ENCODE data around the gene MED13. TPM values are rescaled to one million over a fixed set of nuclear protein-coding genes. Genes with fewer than 3 reads are reported as not detected.
"Not testable (repeated sequence)": the region's sequence is repeated elsewhere in the genome, so short reads cannot be mapped to it uniquely, and the experiment has no call there.

The MED13 gene
- total RNA-seq, 1 donor from 2014 or later: 69.7 TPM

GRCh38 chr17:61895391-61895790, 169.7 kb downstream of the MED13 start:
- Mint-ChIP-seq H3K27me3 (ENCODE audit: unreplicated experiment) (no peaks in the 10 kb centered on the region), H3K27ac (ENCODE audit: unreplicated experiment) (no peak overlapping the region), H3K4me3 (ENCODE audit: unreplicated experiment) (no peak overlapping the region), H3K4me1 (ENCODE audit: unreplicated experiment) (peaks cover 2% of the 10 kb centered on the region), H3K9me3 (ENCODE audit: unreplicated experiment) (no peaks in the 10 kb centered on the region), H3K36me3 (ENCODE audit: unreplicated experiment) (peaks cover 28% of the 10 kb centered on the region)
- no peak for TF ChIP-seq CTCF (IDR thresholded peaks at IDR 0.05)
- no peak for DNase-seq (ENCODE audit: extremely low spot score, unreplicated experiment)

GRCh38 chr17:61894310-61894709, 170.8 kb downstream of the MED13 start:
- not testable (repeated sequence) for H3K9me3 Mint-ChIP-seq (ENCODE audit: unreplicated experiment); H3K27me3 Mint-ChIP-seq (ENCODE audit: unreplicated experiment); DNase-seq (ENCODE audit: extremely low spot score, unreplicated experiment); H3K4me1 Mint-ChIP-seq (ENCODE audit: unreplicated experiment); H3K4me3 Mint-ChIP-seq (ENCODE audit: unreplicated experiment); H3K27ac Mint-ChIP-seq (ENCODE audit: unreplicated experiment)
- H3K36me3 Mint-ChIP-seq (ENCODE audit: unreplicated experiment): peaks cover 29% of the 10 kb centered on the region

Other genes with a start within 250 kb of the MED13 start
- 4.6 and 6.0 TPM in 2 replicates for gene BRIP1, start 201.8 kb downstream of the MED13 start, total RNA-seq
- 10.7 and 11.2 TPM in 2 replicates for gene INTS2, start 137.3 kb downstream of the MED13 start, total RNA-seq

All from osteocyte (in vitro differentiated cells).